Measurements from ENCODE around the gene HOXB2.

Gene HOXB2

DNA sequence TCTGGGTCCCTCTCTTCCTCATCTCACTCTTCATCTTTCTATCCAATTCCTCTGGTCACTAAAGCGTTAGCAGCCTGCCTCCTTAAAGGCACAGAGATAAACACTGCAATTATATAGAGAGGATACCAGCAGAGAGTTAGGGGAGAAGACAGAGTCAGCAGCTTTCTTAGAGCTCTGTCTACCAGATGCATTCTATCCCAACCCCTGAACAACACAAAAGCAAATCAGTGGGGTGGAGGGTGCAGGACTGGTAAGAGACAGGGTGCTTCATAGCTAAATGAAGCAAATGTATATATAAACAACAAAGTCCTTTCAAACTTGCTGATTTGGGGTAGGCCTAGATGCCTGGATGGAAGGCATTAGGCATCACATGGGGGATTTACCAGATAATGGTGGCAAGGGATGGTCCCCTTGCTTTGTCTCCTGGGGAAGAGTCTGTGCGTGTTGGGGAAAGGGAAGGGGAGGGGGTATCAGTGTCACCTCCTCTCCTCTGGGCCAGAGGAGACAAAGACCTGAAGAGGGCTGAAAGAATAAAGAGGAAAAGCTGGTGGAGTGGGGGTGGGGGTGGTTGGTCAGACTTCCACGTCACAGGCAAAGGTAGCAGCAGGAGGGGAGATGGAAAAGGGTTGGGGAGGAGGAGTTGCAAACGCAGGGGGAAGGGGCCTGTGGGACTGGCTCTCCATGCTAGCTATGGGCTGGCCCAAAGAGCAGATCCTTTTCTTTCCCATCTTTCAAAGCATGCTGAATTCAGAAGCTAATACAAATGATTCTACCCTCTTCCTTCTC lies 21.2 kb upstream of the HOXB2 start:
- no peak for DNase-seq (ENCODE audit: low spot score)

DNA sequence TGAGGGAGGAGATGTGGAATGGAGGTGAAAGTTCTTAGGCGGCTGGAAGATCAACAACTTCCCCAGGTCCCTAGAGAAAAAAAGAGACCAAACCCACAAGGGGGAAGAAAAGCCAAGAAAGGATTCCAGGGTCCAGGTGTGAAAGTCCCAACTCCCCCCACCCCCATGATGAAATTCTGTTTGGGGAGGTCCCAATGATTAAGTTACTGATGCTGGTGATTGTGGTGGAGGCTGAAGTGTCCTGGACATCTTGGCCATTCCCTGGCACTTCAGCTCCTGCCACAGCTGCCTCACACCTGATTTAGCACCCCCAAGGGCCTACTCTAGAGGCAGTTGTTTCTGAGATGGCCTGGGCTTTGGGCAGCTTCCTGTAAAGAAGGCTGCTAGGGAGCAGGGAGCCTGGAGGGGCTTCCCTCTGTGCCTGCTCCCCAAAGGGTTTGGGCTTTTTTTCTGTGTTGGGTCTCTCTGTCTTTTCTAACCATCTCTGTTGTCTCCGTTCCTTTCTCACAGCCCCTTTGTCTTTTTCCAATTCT lies 20.2 kb upstream of the HOXB2 start:
- DNase-seq (ENCODE audit: low spot score) = no peak

DNA sequence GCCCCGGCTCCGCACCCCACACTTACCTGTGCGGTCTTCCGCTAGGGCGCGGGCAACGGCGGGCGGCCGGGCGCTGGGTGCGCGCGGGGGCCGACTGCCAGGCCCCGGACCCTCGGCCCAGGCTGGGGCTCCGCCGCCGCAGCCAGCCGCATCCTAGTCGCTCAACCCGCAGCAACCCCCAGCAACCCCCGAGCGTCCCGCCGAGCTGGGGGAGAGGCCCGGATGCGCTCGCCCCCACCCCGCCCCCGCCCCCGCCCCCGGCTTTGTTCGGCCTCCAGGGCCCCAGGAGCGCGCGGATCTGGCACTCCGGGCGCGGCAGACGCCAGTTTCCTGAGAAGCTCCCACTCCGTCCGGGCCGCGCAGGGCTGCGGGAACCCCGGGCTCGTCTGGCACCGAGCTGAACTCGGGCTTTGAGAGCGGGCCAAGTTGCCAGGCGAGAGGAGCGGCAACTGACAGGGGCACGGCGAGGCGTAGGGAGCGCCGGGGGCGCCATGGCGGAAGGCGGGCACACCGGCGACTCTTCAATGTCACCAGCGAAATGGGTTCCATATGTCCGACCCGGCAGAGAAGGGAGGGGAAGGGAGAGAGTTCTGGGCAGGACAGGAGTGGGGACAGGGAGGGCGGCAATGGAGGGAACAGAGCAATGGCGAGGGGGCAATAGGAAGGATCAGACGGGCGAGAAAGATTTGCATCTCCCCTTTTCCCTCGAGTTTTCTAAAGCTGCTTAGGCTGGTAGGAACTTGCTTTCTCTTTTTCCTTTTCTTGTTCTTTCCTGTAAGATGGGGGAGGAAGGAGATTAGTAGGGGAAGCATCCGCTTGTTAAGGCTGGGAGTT lies 19.5 kb upstream of the HOXB2 start:
- DNase-seq (ENCODE audit: low spot score) = no peak

DNA sequence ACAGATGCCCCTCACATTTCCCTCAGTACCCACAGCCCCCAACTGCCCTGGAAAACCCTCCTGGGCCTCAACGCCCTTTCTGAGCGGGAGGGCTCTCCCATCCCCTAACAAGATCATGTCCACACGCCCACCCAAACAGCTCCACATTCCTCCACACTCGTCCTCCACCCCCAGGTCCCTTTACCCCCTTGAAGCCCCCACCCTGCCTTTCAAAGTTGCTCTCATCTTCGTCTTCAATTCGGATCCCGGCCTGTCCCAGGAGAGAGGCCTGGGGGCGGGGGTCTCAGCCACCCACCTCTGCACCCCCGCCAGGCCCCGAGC lies 18.9 kb upstream of the HOXB2 start:
- DNase-seq (ENCODE audit: low spot score) = no peak

DNA sequence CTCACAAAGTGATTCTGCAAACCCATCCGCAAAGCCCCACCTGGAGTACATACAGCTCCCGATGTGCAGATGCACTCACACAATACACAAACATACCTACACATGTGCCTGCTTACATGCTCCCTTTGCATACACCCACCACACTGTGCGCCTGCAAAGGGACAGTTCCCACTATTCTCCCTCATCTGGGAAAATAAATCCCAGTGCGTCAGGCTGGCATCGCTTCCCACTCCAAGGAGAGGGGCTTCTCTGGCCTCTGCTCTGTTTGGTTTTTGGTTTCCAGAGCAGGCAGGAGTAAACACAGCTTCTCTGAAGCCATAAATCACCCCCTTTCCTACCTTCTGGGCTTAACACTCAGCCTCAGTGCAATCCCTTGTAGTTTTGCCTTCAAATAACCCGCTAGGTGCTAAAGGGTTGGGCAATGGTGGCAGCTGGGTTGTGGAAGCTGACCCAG lies 18.5 kb upstream of the HOXB2 start:
- no peak for DNase-seq (ENCODE audit: low spot score)

DNA sequence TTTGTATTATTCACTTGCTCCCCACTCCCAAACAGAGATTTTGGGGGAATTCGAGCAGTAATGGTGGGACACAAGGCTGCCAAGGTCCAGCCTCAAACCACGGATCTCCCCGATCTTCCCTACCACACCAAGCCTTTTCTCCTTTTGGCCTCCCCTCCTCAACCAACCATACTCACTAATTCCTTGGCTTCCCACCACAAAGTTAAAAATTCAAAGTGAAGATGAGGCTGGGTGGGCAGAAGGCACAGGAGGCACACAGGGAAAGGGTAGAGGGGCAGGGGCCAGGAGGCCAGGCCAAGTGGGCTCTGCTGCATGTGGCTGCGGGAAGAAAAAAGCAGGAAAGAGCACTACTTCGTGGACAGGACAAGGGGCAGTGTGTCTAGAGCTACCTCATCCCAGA lies 18.0 kb upstream of the HOXB2 start:
- DNase-seq (ENCODE audit: low spot score) = no peak

DNA sequence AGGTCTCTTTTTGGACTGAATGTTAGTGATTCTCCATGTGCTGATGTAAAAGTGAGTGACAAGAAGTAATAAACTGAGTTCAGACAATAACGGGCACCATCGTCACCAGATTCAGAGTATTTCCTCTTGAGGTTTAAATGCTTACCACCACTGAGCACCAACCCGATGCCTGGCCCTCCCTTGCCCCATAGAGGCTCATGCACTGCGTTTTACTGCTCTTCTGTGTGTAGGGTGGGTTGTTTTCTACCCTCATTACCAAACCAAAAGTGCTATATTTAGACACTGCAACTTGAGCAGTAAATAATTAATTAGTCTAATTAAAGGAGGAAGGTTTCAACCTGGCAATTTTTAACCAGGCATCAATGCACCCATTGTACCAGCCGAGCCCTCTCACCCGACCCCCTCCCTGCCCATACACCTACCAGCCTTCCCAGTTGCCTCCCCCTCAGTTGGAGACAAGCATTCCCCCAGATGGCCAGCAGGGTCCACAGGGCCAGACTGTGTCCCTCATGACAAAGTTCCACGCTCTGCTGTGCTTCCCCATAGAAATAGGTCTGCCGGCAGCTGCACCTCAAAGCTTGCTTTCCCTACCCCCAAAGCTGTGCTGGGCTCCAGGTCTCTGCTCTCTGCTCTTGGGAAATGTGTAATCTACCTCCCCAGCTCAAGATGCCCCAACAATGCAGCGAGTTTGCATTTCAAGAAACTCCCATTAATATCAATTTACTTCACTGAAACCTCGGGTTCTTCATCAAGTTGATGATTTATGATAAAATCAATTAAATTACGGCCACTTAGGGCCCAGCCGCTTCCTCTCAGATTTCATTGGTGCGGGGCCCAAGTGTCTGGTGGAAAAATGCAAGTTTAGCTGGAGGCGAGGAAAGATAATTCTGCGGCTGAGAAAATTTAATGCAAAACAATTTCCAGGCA lies 17.2 kb upstream of the HOXB2 start:
- DNase-seq (ENCODE audit: low spot score) = no peak

DNA sequence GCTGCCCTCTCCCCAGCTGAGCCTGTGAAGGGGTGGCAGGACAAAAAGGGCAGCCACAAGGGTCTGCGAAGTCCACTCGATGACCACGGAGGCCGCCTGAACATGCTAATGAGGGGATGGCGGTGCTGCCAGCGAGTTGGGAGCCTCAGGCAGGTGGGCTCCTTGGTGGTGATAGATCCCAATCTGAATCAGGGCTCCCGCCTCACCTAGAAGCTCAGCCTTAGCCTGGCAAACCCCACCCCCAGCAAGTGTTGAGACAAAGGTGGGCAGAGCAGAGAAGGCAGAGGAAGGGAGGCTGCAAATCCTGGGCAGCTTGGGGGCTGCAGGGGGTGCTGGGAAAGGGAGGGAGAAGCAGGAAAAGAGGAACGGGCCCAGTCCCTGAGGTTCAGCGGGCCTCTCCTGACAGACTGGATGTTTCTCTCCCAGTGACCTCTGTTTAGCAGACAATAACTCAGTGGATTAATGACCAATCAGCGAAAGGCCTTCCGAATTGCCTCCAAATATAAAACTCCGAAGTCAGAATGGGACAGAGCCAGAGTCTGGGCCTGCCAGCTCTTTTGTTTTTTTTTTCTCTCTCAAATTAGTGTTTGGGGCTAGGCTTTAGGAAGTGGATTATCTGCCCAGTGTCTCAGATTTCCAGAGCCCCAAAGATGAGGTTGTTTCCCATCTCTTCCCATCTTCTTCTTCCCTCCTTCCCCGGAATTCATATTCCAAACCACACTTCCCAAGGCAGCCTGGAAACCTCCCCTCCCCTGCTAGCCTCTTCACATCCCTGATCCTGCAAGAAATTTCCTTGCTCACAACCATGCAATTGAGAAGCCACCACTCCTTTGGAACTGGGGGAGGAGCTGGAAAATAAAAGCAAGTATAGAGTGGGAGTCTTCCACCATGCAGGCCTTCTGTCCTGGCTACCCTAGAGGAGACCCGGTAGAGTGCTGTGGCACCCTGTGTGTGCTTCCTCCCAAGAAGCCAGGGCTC lies 15.2 kb upstream of the HOXB2 start:
- DNase-seq (ENCODE audit: low spot score) = no peak

DNA sequence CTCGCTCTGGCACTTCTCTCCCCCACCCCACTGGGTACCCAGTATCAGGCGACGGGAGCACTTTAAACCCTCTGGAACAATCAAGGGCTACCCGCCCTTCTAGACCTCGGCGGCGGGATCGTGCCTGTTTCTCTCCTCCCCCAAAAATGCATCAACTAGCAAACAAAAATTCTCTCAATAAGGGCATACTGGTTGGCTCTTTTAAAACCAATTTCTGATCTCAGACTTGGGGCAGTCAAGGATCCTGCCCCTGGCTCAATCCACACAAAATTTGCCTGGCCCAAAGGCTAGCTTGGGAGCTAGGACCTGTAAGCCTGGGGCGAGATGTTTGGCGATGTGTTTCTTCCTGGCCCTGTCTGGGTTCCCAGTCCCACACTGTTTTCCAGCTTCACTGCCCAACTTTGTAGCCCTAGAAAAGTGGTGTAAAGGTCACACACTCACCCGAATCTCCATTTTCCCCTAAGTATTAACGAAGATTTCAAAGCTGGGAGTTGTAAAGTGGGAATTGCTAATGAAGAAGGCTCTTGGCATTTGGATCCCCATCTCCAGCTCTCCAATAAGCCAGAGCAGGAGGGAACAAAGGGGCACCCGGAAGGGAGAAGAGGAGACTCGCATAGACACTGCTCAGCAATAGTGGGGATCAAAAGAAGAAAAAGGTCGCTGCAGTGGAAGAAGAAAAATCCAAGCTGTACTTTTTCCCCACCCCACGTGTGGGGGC lies 14.4 kb upstream of the HOXB2 start:
- no peak for DNase-seq (ENCODE audit: low spot score)

DNA sequence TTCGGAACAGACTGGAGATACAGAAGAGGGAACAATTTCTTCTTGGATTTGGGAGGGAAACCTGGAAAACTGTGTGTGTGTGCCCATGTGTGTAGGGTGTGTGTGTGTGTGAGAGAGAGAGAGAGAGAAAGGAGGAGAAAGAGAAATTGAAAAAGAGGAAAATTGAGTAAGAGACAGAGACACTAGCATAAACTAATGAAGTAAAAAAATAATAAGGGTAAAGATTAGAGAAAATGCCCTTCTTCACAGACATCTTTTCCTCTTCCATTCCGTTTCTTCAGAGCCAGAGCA lies 13.9 kb upstream of the HOXB2 start:
- no peak for DNase-seq (ENCODE audit: low spot score)

DNA sequence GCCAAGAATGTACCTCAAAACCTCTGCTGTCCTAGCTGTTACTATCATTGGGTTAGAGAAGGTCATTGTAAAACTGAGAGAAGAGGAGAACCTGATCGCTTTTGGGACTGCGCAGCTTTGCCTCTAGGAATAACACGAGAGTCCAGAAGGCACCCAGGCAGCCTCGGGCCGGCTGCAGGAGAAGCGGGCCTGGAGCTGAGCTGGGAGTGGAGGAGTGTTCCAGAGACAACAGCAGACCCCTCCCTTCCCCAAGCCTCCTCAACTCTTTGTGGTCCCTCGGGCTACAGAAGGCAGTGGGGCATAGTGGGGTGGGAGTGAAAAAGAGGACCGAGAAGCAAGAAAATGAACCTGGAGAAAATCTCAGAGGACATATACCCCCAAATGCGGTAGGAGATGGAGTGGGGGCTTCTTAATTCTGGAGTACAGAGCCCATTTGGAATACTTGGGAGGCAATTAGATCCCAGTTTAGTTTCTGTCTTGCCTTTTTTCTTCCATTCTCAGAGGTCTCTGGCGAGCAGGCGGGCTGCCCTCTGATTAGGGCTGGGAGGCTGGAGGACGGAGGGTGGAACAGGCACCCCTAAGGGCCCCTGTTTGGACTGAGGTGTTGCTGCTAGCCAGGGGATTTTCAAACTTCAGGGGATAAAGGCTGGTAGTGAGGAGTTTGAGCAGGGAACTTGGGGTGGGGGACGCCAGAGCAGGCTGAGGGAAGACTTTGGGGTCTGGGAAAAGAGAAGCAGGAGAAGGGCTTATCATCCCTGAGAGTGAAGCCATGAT lies 13.3 kb upstream of the HOXB2 start:
- no peak for DNase-seq (ENCODE audit: low spot score)

DNA sequence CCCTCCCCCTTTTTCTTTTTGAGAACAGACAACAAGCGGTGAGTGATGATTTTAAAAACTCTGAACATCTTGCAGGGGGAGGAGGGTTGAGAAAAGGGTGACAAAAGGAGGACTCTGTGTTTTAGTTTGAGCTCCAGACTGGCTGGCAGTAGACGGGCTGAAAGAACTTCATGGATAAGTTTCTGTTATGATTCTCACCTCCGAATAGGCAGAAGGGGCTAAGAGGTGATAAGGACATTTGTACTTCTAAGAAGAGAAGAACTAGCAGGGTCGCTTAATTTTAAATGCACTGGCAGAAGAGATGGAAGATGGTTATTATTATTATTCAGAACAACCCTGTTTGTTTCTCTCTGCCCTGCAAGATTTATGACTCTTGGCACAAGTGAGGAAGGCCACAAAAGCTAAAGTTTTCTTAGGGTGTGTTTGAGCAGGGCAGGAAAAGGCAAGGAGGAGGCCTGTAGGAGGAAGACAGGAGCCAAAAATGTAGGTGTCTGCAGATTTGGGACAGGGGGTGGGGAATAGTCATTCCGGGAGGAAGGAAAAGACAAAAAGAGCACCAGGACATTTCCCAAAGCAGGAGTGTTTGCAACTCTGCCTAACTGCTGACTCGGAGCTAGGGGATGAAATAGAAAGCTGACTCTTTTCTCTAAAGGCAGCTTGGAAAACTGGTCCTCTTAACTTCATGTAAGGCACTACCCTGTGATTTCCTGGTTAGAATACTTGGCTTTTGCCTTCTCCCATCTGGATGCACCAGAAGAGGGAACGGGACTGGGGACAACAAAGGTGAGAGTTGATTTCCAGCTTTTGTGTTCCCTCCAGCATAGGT lies 11.9 kb upstream of the HOXB2 start:
- no peak for DNase-seq (ENCODE audit: low spot score)

DNA sequence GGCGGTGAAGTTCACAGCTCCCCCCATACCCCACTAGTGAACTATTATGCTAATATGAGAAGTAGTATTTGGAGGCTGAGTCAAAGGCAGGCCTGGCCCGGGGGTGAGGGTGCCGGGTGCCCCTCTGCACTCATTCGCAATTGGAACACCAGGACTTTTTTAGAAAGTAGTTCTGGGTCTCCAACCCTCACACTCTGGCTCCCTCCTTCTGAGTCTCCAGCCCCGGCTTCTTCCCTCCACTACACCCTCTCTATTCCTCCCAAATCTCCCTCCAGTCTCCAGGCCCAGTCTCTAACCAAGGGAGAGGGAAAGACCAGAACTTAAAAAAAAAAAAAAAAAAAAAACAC lies 11.3 kb upstream of the HOXB2 start:
- DNase-seq (ENCODE audit: low spot score) = no peak

DNA sequence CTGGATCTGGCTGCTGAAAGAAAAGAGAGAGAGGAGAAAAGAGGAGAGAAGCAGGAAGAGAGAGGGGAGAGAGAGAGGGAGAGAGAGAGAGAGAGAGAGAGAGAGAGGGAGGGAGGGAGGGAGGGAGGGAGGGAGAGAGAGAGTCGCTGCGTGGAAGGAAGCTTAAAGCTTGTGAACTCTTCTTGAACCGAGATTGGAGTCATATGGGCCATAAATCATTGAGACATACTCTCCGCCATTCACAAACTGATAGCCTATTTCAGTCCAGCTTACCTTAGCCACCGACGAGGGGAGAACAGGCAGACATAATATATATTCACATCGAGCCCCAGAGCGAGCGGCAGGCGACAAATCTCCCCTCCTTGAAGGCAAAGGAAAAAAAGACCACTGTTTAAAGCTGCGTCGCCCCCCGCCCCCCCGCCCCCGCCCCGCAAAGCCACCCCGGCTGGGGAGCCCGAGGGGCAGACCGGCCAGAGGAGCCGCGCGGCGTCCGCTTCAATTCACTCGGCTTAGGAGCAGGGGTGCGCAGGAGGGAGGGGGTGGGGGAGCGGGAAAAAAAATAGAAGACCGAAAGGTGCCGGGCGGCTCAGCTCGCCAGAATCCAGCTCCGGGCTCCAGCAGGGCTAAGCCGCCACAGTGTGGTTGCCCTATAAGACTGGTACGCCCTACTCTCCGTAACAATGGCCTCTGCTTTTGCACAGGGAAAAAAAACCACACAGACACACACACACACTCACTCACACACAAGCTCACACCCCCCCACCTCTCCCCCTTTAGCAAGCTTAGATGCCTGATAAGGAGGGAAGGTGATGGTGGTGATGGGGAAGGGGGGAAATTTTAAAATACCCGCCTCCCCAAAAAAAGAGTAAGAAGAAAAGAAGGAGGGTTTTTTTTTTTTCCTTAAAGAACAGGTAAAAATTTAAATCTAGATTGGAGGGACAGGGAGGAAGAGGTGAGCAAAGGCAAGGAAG lies 10.6 kb upstream of the HOXB2 start:
- no peak for DNase-seq (ENCODE audit: low spot score)

DNA sequence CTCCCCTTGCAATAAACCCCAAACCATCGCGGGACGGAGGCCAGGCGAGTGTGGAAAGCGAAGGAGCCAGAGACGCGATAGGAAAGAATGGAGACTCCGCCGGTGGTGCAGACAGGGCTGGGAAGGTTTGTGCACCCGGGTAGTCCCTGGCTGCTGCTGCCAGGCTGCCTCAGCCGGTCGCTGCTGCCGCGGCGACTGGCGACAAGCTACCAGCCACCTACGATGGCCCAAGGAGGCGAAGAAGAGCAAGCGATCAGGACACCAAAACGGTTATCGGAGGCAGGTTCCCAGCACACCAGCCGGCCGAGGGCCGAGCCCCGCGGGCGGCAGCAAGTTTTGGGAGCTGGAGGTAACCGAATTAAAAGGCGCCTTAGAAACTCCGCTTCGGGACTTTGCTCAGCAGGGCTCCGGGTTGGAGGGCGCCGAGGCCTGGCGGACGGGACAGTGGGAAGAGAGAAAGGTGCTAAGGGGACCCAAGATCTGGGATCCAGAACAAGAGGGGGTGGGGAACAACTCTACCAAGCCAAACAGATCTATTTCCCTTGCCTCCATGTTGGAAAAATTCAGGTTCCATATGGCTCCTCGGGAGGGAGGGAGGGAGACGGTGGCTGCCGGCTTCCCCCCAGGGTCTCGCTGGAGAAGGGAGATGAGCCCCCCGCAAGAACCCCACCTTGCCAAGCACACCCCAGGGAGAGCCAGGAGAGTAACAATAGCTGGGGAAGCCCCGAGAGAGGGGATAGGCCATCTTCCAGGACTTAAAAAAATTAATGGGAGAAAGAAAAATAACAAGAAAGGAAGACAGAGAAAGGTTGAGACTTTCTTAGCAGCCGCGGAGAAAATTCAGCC lies 9.7 kb upstream of the HOXB2 start:
- DNase-seq (ENCODE audit: low spot score) = no peak

DNA sequence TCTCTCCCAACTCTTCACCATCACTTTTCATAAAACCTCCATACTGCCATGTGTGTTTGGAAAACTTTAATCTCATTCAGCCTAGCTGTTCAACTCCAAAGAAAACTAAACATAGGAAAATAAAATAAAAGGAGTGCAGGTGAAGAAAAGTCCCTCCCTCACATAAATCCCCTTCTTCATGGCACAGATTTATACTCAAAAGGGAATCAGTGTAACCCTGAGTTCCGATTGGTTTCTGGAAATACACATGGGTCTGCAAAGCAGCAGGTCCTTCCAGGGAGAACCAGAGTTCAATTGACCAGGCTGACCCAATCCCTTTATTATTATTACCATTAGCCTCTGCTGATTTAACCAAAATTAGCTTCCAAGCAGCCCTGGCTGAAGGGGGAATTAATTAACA lies 8.9 kb upstream of the HOXB2 start:
- DNase-seq (ENCODE audit: low spot score) = no peak

DNA sequence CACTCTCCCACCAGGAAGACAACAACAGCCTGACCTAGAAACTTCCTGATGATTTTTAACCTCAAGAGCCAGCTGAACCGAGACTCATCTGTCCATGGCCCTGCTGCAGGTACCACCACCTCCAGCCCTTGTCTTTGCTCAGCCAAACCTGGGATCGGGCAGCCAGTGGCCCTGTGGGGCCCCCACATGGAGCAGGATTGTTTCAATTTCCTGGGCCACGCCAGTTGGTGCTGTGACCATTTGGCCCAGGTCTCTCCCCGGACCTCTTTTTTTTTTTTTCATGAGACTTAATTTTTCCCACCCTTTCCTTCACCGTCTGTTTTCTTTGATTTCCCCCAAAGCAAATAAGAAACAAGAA lies 8.3 kb upstream of the HOXB2 start:
- DNase-seq (ENCODE audit: low spot score) = no peak
